Measurements from ENCODE around the gene RNF43.

RNF43 gene

GRCh38 chr17:58387834-58388233 lies 29.5 kb downstream of the RNF43 start:
- TF ChIP-seq TAF1 (IDR thresholded peaks at IDR 0.05; ENCODE audit: borderline replicate concordance, insufficient read depth, low read length): no peak
- TF ChIP-seq SIN3A (IDR thresholded peaks at IDR 0.05; ENCODE audit: borderline replicate concordance, insufficient read depth, low read length): no peak
- TF ChIP-seq FOXP2 (optimal IDR thresholded peaks at IDR 0.05; ENCODE audit: borderline replicate concordance, extremely low read depth, extremely low read length, insufficient read depth): no peak

GRCh38 chr17:58386708-58387107 lies 30.6 kb downstream of the RNF43 start:
- TF ChIP-seq SIN3A (IDR thresholded peaks at IDR 0.05; ENCODE audit: borderline replicate concordance, insufficient read depth, low read length): no peak
- TF ChIP-seq TAF1 (IDR thresholded peaks at IDR 0.05; ENCODE audit: borderline replicate concordance, insufficient read depth, low read length): no peak
- TF ChIP-seq FOXP2 (optimal IDR thresholded peaks at IDR 0.05; ENCODE audit: borderline replicate concordance, extremely low read depth, extremely low read length, insufficient read depth): no peak
- no peak for TF ChIP-seq POLR2AphosphoS5 (IDR thresholded peaks at IDR 0.05; ENCODE audit: low read depth, low read length)
- no peak for TF ChIP-seq REST (IDR thresholded peaks at IDR 0.05; ENCODE audit: insufficient read depth in 1 of 2, low read depth in 2 of 2, low read length in 2 of 2)

GRCh38 chr17:58385359-58385899 lies 31.9 kb downstream of the RNF43 start:
- TF ChIP-seq TAF1 (IDR thresholded peaks at IDR 0.05; ENCODE audit: borderline replicate concordance, insufficient read depth, low read length) (no peak), REST (IDR thresholded peaks at IDR 0.05; ENCODE audit: insufficient read depth in 1 of 2, low read depth in 2 of 2, low read length in 2 of 2) (no peak), FOXP2 (optimal IDR thresholded peaks at IDR 0.05; ENCODE audit: borderline replicate concordance, extremely low read depth, extremely low read length, insufficient read depth) (no peak), POLR2AphosphoS5 (IDR thresholded peaks at IDR 0.05; ENCODE audit: low read depth, low read length) (no peak), SIN3A (IDR thresholded peaks at IDR 0.05; ENCODE audit: borderline replicate concordance, insufficient read depth, low read length) (no peak)

GRCh38 chr17:58384897-58385296 lies 32.4 kb downstream of the RNF43 start:
- TF ChIP-seq POLR2AphosphoS5 (IDR thresholded peaks at IDR 0.05; ENCODE audit: low read depth, low read length) (no peak), SIN3A (IDR thresholded peaks at IDR 0.05; ENCODE audit: borderline replicate concordance, insufficient read depth, low read length) (no peak), FOXP2 (optimal IDR thresholded peaks at IDR 0.05; ENCODE audit: borderline replicate concordance, extremely low read depth, extremely low read length, insufficient read depth) (no peak), TAF1 (IDR thresholded peaks at IDR 0.05; ENCODE audit: borderline replicate concordance, insufficient read depth, low read length) (no peak), REST (IDR thresholded peaks at IDR 0.05; ENCODE audit: insufficient read depth in 1 of 2, low read depth in 2 of 2, low read length in 2 of 2) (no peak)

- TF ChIP-seq REST (IDR thresholded peaks at IDR 0.05; ENCODE audit: insufficient read depth in 1 of 2, low read depth in 2 of 2, low read length in 2 of 2) (no peak), TAF1 (IDR thresholded peaks at IDR 0.05; ENCODE audit: borderline replicate concordance, insufficient read depth, low read length) (no peak), FOXP2 (optimal IDR thresholded peaks at IDR 0.05; ENCODE audit: borderline replicate concordance, extremely low read depth, extremely low read length, insufficient read depth) (no peak), POLR2AphosphoS5 (IDR thresholded peaks at IDR 0.05; ENCODE audit: low read depth, low read length) (no peak)
Observed at GRCh38 chr17:58383892-58384462, 33.4 kb downstream of the RNF43 start.

All from PFSK-1 (cell line).